ENCODE measurements around the gene GTF3C4.
"Not testable (repeated sequence)": the region's sequence is repeated elsewhere in the genome, so short reads cannot be mapped to it uniquely, and the experiment has no call there.

GTF3C4 gene

GRCh38 chr9:132716007-132716406 lies 45.7 kb downstream of the GTF3C4 start:
- POLR2A ChIA-PET, result no interaction called here
- CTCF ChIA-PET, result no interaction called here
- TF ChIP-seq, protein P1, sequence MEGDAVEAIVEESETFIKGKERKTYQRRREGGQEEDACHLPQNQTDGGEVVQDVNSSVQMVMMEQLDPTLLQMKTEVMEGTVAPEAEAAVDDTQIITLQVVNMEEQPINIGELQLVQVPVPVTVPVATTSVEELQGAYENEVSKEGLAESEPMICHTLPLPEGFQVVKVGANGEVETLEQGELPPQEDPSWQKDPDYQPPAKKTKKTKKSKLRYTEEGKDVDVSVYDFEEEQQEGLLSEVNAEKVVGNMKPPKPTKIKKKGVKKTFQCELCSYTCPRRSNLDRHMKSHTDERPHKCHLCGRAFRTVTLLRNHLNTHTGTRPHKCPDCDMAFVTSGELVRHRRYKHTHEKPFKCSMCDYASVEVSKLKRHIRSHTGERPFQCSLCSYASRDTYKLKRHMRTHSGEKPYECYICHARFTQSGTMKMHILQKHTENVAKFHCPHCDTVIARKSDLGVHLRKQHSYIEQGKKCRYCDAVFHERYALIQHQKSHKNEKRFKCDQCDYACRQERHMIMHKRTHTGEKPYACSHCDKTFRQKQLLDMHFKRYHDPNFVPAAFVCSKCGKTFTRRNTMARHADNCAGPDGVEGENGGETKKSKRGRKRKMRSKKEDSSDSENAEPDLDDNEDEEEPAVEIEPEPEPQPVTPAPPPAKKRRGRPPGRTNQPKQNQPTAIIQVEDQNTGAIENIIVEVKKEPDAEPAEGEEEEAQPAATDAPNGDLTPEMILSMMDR (IDR thresholded peaks at IDR 0.05; ENCODE audit: insufficient read depth, low read length, missing control alignments), result no peak
- no peak for DNase-seq (ENCODE audit: low read depth, low spot score)
- H3K4me3 ChIP-seq (ENCODE audit: low read depth, low read length), result no peak overlapping the region

GRCh38 chr9:132717326-132717945 lies 47.2 kb downstream of the GTF3C4 start:
- no peak for DNase-seq (ENCODE audit: low read depth, low spot score)
- ChIA-PET POLR2A (no interaction called here), CTCF (interaction anchor here (0.7 kb wide), 1 partner anchor 51 kb away, joined by 3 read pairs; no protein-coding TSS in a partner anchor)
- TF ChIP-seq, protein P1 (IDR thresholded peaks at IDR 0.05; ENCODE audit: insufficient read depth, low read length, missing control alignments), result no peak
- H3K4me3 ChIP-seq (ENCODE audit: low read depth, low read length), result no peak overlapping the region

GRCh38 chr9:132718381-132718928 lies 48.2 kb downstream of the GTF3C4 start:
- POLR2A ChIA-PET, CTCF ChIA-PET: not testable (repeated sequence)

GRCh38 chr9:132721661-132722060 lies 51.4 kb downstream of the GTF3C4 start:
- ChIA-PET POLR2A (no interaction called here), CTCF (no interaction called here)
- DNase-seq (ENCODE audit: low read depth, low spot score), result no peak
- H3K4me3 ChIP-seq (ENCODE audit: low read depth, low read length), result no peak overlapping the region
- TF ChIP-seq, protein P1 (IDR thresholded peaks at IDR 0.05; ENCODE audit: insufficient read depth, low read length, missing control alignments), result no peak

More at GRCh38 chr9:132718381-132718928, 48.2 kb downstream of the GTF3C4 start:
- DNase-seq (ENCODE audit: low read depth, low spot score); H3K4me3 ChIP-seq (ENCODE audit: low read depth, low read length): not testable (repeated sequence)

GRCh38 chr9:132722564-132723065 lies 52.4 kb downstream of the GTF3C4 start:
- TF ChIP-seq, protein P1 (IDR thresholded peaks at IDR 0.05; ENCODE audit: insufficient read depth, low read length, missing control alignments), result no peak
- no peak overlapping the region for H3K4me3 ChIP-seq (ENCODE audit: low read depth, low read length)
- no peak for DNase-seq (ENCODE audit: low read depth, low spot score)
- POLR2A ChIA-PET, result no interaction called here
- CTCF ChIA-PET, result no interaction called here

DNA sequence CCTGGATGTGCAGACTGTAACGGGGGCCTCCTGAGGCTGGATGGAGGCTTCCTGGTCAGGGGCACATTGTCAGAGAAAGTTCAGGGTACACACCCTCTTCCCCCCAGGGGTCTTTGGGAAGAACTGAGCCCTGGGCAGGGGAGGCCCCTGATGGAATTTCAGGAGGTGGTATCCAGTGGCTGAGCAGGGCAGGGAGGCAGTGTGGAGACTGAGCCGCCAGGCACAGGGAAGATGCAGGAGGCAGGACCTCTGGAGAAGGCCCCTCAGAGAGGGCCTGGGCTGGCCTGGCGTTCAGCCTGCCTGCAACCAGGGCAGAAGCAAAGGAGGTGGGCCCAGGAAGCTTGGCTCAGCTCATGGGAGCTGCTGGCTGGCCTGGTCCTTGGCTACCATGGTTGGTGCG lies 53.5 kb downstream of the GTF3C4 start:
- CTCF ChIA-PET, result no interaction called here
- POLR2A ChIA-PET, result no interaction called here

More for the DNA sequence above, 53.5 kb downstream of the GTF3C4 start:
- TF ChIP-seq, protein P1 (IDR thresholded peaks at IDR 0.05; ENCODE audit: insufficient read depth, low read length, missing control alignments), result no peak
- no peak overlapping the region for H3K4me3 ChIP-seq (ENCODE audit: low read depth, low read length)
- no peak for DNase-seq (ENCODE audit: low read depth, low spot score)

Measured in AG04449 (cell line).